Upper lobe of right lung (tissue), 1 donor: Measurements from ENCODE around the gene HS3ST5. TPM values are rescaled to one million over a fixed set of nuclear protein-coding genes. Genes with fewer than 3 reads are reported as not detected.

Experiments used
- ATAC-seq: fragments of 200-7000 bp; cut with Tn5 transposase; one replicate; pipeline ENCODE4 v1.9.1; 2020; ENCODE audit warnings: mild to moderate bottlenecking, moderate library complexity
- DNase-seq: peaks from one replicate; pipeline ENCODE4 v3.0.0-alpha.2; 2020
- H3K27ac ChIP-seq: fragments of 200-600 bp; one replicate; pipeline ENCODE4 v1.8.0; 2022
- H3K27me3 ChIP-seq: fragments of 200-600 bp; one replicate; pipeline ENCODE4 v1.8.0; 2022; ENCODE audit warnings: mild to moderate bottlenecking
- H3K36me3 ChIP-seq: fragments of 200-600 bp; one replicate; pipeline ENCODE4 v1.8.0; 2022
- H3K4me1 ChIP-seq: fragments of 200-600 bp; one replicate; pipeline ENCODE4 v1.8.0; 2022
- H3K4me3 ChIP-seq: fragments of 200-600 bp; one replicate; pipeline ENCODE4 v1.8.0; 2022; ENCODE audit warnings: mild to moderate bottlenecking
- H3K9me3 ChIP-seq: fragments of 200-600 bp; one replicate; pipeline ENCODE4 v1.8.0; 2022
- intact Hi-C: fragments of 100-400 bp; cut with DNase I; formaldehyde crosslinking; loops from one replicate; pipeline ENCODE4 v1.11.0; 2022
- total RNA-seq: library from RNA; stranded (reverse); fragmentation: NEBNext Ultra II Directional; extraction: Animal tissue kit (Norgen Biotek cat#: 25700); gene quantifications from one replicate; pipeline ENCODE4 v1.2.1, GENCODE V29; 2021
- TF ChIP-seq, protein P1 (sequence below): fragments of 200-600 bp; IDR thresholded peaks from one replicate; pipeline ENCODE4 v1.8.0; 2022; ENCODE audit warnings: antibody characterized with exemption
- donor health status: DM: no; HTN: yes; CAD: no; lungs with severe emphysema.

The HS3ST5 gene
- total RNA-seq, 1 donor from 2014 or later = not detected

DNA sequence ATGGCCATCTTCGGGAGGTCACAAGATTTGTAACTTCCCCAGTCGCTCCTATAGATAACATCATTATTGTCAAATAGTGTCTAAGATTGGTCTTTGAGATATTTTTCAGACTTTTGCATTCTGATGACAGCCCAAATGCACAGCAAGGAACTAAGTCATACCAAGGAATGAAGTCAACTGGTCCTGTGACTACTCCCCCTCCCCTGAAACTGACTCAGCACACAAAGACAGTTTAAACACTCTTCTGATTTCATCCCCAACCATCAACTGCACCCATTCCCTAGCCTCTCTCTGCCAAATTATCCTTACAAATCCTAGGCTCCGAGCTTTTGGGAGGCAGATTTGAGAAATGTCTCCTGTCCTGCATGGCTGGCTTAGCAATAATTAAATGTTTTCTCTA lies 139.4 kb downstream of the HS3ST5 start:
- DNase-seq (no peak), ATAC-seq (no peak)
- Histone ChIP-seq H3K36me3 (no peaks in the 10 kb centered on the region), H3K27ac (no peak overlapping the region), H3K9me3 (no peaks in the 10 kb centered on the region), H3K4me3 (no peak overlapping the region), H3K4me1 (no peaks in the 10 kb centered on the region), H3K27me3 (no peaks in the 10 kb centered on the region)
- intact Hi-C loops = no loop called here
- TF ChIP-seq, protein P1, sequence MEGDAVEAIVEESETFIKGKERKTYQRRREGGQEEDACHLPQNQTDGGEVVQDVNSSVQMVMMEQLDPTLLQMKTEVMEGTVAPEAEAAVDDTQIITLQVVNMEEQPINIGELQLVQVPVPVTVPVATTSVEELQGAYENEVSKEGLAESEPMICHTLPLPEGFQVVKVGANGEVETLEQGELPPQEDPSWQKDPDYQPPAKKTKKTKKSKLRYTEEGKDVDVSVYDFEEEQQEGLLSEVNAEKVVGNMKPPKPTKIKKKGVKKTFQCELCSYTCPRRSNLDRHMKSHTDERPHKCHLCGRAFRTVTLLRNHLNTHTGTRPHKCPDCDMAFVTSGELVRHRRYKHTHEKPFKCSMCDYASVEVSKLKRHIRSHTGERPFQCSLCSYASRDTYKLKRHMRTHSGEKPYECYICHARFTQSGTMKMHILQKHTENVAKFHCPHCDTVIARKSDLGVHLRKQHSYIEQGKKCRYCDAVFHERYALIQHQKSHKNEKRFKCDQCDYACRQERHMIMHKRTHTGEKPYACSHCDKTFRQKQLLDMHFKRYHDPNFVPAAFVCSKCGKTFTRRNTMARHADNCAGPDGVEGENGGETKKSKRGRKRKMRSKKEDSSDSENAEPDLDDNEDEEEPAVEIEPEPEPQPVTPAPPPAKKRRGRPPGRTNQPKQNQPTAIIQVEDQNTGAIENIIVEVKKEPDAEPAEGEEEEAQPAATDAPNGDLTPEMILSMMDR = no peak

DNA sequence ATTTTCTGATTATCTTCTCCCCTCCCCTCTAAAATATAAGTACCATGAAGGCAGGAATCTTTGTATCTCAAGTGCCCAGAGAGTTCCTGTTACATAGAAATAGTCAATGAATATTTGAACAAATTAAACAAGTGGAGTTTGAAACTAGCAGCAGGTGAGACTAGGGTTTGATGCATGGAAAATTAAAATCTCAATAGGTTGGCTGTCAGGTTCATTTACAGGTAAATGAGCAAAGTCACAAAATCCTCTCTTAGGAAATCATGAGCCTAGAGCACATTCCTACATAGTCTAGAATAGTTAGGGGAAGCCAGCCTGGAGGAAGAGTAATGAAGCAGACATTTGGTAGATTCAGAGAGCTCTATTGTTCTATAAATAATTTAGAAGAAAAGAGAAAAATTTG lies 140.4 kb downstream of the HS3ST5 start:
- no peaks in the 10 kb centered on the region for H3K9me3 ChIP-seq
- H3K27me3 ChIP-seq = no peaks in the 10 kb centered on the region
- DNase-seq = no peak
- intact Hi-C loops = no loop called here
- no peak for ATAC-seq
- no peaks in the 10 kb centered on the region for H3K36me3 ChIP-seq
- TF ChIP-seq, protein P1 = no peak
- no peak overlapping the region for H3K27ac ChIP-seq
- no peaks in the 10 kb centered on the region for H3K4me1 ChIP-seq
- no peak overlapping the region for H3K4me3 ChIP-seq

DNA sequence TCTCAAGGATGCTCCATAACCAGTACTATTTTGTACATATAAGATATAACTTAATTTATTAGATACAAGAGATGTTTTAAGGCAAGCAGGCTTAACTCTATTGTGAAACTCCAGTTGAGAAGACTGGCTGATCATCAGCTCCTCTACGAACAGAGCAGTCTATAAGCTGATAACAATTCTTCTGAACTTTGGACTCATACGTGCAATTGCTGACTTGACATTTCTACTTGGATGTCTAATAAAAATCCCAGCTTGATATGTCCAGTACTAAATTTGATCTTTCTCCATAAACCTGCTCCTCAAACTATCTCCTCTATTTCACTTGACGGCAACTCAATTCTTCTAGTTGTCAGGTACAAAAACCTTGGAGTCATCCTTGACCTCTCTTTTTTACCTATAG lies 141.9 kb downstream of the HS3ST5 start:
- no peaks in the 10 kb centered on the region for H3K36me3 ChIP-seq
- H3K9me3 ChIP-seq = no peaks in the 10 kb centered on the region
- H3K27ac ChIP-seq = no peak overlapping the region
- ATAC-seq (no peak), DNase-seq (no peak)
- intact Hi-C loops = no loop called here
- TF ChIP-seq, protein P1 = no peak
- H3K27me3 ChIP-seq = no peaks in the 10 kb centered on the region
- no peaks in the 10 kb centered on the region for H3K4me1 ChIP-seq
- H3K4me3 ChIP-seq = no peak overlapping the region

- no peak overlapping the region for H3K27ac ChIP-seq
- intact Hi-C loops = no loop called here
- no peaks in the 10 kb centered on the region for H3K27me3 ChIP-seq
- no peaks in the 10 kb centered on the region for H3K4me1 ChIP-seq
- no peak overlapping the region for H3K4me3 ChIP-seq
- no peaks in the 10 kb centered on the region for H3K36me3 ChIP-seq
- ATAC-seq = no peak
- DNase-seq = no peak
- TF ChIP-seq, protein P1 = no peak
- H3K9me3 ChIP-seq = no peaks in the 10 kb centered on the region
These were observed 147.0 kb downstream of the HS3ST5 start for GRCh38 chr6:114195631-114196403.

- no peak overlapping the region for H3K4me3 ChIP-seq
- no peaks in the 10 kb centered on the region for H3K9me3 ChIP-seq
- intact Hi-C loops = no loop called here
- ATAC-seq (no peak), DNase-seq (no peak)
- H3K4me1 ChIP-seq = no peaks in the 10 kb centered on the region
- H3K27me3 ChIP-seq = no peaks in the 10 kb centered on the region
- no peaks in the 10 kb centered on the region for H3K36me3 ChIP-seq
- TF ChIP-seq, protein P1 = no peak
- H3K27ac ChIP-seq = no peak overlapping the region
These were observed 147.8 kb downstream of the HS3ST5 start for GRCh38 chr6:114195027-114195365.
